Neural cell (in vitro differentiated cells): Measurements from ENCODE around the gene EYA4. TPM values are rescaled to one million over a fixed set of nuclear protein-coding genes. Genes with fewer than 3 reads are reported as not detected.

Source experiments
- H2AFZ ChIP-seq: fragments of 200-600, 300-800 bp; sonication (generic), shearing (Covaris generic); 2 replicates; pipeline ENCODE4 v1.6.0; 2014; ENCODE audit warnings: low read depth, mild to moderate bottlenecking, antibody characterized with exemption, low read length, moderate library complexity
- H3F3A ChIP-seq: fragments of 200-600 bp; shearing (Covaris generic); 2 replicates; pipeline ENCODE4 v1.6.1; 2016; ENCODE audit warnings: mild to moderate bottlenecking, moderate library complexity, mixed read lengths, antibody characterized with exemption, low read length; ENCODE audit not compliant: insufficient read depth, poor library complexity, severe bottlenecking
- H3K27ac ChIP-seq: fragments of 200-600, 300-800 bp; sonication (generic), shearing (Covaris generic); 2 replicates; pipeline ENCODE4 v1.5.1; 2014; ENCODE audit warnings: mild to moderate bottlenecking, low read length, moderate library complexity
- H3K27me3 ChIP-seq: fragments of 300-800, 200-600 bp; sonication (generic), shearing (Covaris generic); 2 replicates; pipeline ENCODE4 v1.6.0; 2014; ENCODE audit warnings: mild to moderate bottlenecking, low read depth, low read length, moderate library complexity; ENCODE audit not compliant: insufficient read depth
- H3K36me3 ChIP-seq: fragments of 300-800, 200-600 bp; sonication (generic), shearing (Covaris generic); 2 replicates; pipeline ENCODE4 v1.5.1; 2014; ENCODE audit warnings: mild to moderate bottlenecking, antibody characterized with exemption, low read length, moderate library complexity; ENCODE audit not compliant: insufficient read depth
- H3K4me2 ChIP-seq: fragments of 300-800, 200-600 bp; sonication (generic), shearing (Covaris generic); 2 replicates; pipeline ENCODE4 v1.6.0; 2014; ENCODE audit warnings: mild to moderate bottlenecking, low read length
- H3K4me3 ChIP-seq: fragments of 300-800, 200-600 bp; sonication (generic), shearing (Covaris generic); 2 replicates; pipeline ENCODE4 v1.5.1; 2014; ENCODE audit warnings: mild to moderate bottlenecking, low read length, moderate library complexity
- H3K79me2 ChIP-seq: fragments of 200-600 bp; shearing (Covaris generic); replicated peaks from 2 replicates; pipeline ENCODE4 v1.6.0; 2014; ENCODE audit warnings: mild to moderate bottlenecking, low read length, moderate library complexity; ENCODE audit not compliant: insufficient read depth
- H3K9ac ChIP-seq: fragments of 300-800, 200-600 bp; sonication (generic), shearing (Covaris generic); 2 replicates; pipeline ENCODE4 v1.6.1; 2016; ENCODE audit warnings: mild to moderate bottlenecking, low read length, mixed read lengths
- H3K9me2 ChIP-seq: fragments of 200-600 bp; shearing (Covaris generic); 2 replicates; pipeline ENCODE4 v1.6.1; 2016; ENCODE audit warnings: mild to moderate bottlenecking, low read length, mixed read lengths; ENCODE audit not compliant: insufficient read depth
- H3K9me3 ChIP-seq: fragments of 200-600, 300-800 bp; sonication (generic), shearing (Covaris generic); 2 replicates; pipeline ENCODE4 v1.6.1; 2016; ENCODE audit warnings: mild to moderate bottlenecking, mixed run types, low read length, moderate library complexity, mixed read lengths
- H4K20me1 ChIP-seq: fragments of 200-600 bp; shearing (Covaris generic); 2 replicates; pipeline ENCODE4 v1.6.1; 2016; ENCODE audit warnings: mild to moderate bottlenecking, mixed run types; ENCODE audit not compliant: insufficient read depth
- CTCF ChIP-seq: fragments of 450-650 bp; IDR thresholded peaks from 2 replicates; pipeline ENCODE4 v1.5.1; 2014; ENCODE audit warnings: antibody characterized with exemption, mild to moderate bottlenecking, moderate library complexity; ENCODE audit not compliant: poor library complexity, severe bottlenecking
- EP300 ChIP-seq: fragments of 450-650 bp; conservative IDR thresholded peaks from 2 replicates; pipeline ENCODE4 v1.6.1; 2014; ENCODE audit warnings: antibody characterized with exemption, mild to moderate bottlenecking, moderate library complexity; ENCODE audit not compliant: poor library complexity, severe bottlenecking
- EZH2 ChIP-seq: fragments of 200-600, 300-800 bp; shearing (Covaris generic), sonication (generic); IDR thresholded peaks from 2 replicates; pipeline ENCODE4 v1.6.1; 2014; ENCODE audit warnings: antibody characterized with exemption, low read length, borderline replicate concordance, mild to moderate bottlenecking; ENCODE audit not compliant: insufficient read depth, poor library complexity, severe bottlenecking
- MXI1 ChIP-seq: fragments of 450-650 bp; conservative IDR thresholded peaks from 2 replicates; pipeline ENCODE4 v1.6.1; 2014; ENCODE audit warnings: antibody characterized with exemption, mild to moderate bottlenecking; ENCODE audit not compliant: poor library complexity, severe bottlenecking
- POLR2AphosphoS5 ChIP-seq: IDR thresholded peaks from 2 replicates; pipeline ENCODE4 v1.6.1; 2012
- RAD21 ChIP-seq: fragments of 450-650 bp; conservative IDR thresholded peaks from 2 replicates; pipeline ENCODE4 v1.6.1; 2014; ENCODE audit warnings: antibody characterized with exemption, mild to moderate bottlenecking, moderate library complexity
- REST ChIP-seq: IDR thresholded peaks from 2 replicates; pipeline ENCODE4 v1.6.1; 2012; ENCODE audit warnings: borderline replicate concordance
- SMC3 ChIP-seq: fragments of 450-650 bp; conservative IDR thresholded peaks from 2 replicates; pipeline ENCODE4 v1.6.1; 2014; ENCODE audit warnings: antibody characterized with exemption, mild to moderate bottlenecking, moderate library complexity; ENCODE audit not compliant: poor library complexity
- TAF1 ChIP-seq: IDR thresholded peaks from 2 replicates; pipeline ENCODE4 v1.6.1; 2012; ENCODE audit warnings: low read depth
- polyA plus RNA-seq: library from polyadenylated mRNA; depleted of rRNA; stranded (reverse); fragments of >200 nt; gene quantifications from 2 replicates; pipeline ENCODE4 v1.2.3, GENCODE V29; 2014

The EYA4 gene
- polyA plus RNA-seq, 1 donor from 2014 or later = 2.6 TPM

- no peak for TF ChIP-seq REST
Observed at GRCh38 chr6:133376743-133377142, 135.6 kb downstream of the EYA4 start (continued).

- Histone ChIP-seq H3K27ac (no peak overlapping the region), H3K4me2 (no peak overlapping the region), H3K9me3 (no peaks in the 10 kb centered on the region), H3K27me3 (no peaks in the 10 kb centered on the region), H3F3A (no peaks in the 10 kb centered on the region), H3K9me2 (no peaks in the 10 kb centered on the region), H3K9ac (no peak overlapping the region), H4K20me1 (no peaks in the 10 kb centered on the region), H3K79me2 (no peaks in the 10 kb centered on the region), H2AFZ (no peak overlapping the region), H3K36me3 (no peaks in the 10 kb centered on the region), H3K4me3 (no peak overlapping the region)
- TF ChIP-seq POLR2AphosphoS5 (no peak), TAF1 (no peak)
Observed at GRCh38 chr6:133377219-133377618, 136.1 kb downstream of the EYA4 start.

GRCh38 chr6:133380047-133380446 lies 138.9 kb downstream of the EYA4 start:
- H3K9me3 ChIP-seq = no peaks in the 10 kb centered on the region
- H3F3A ChIP-seq = no peaks in the 10 kb centered on the region
- H3K79me2 ChIP-seq = no peaks in the 10 kb centered on the region
- H3K4me3 ChIP-seq = no peak overlapping the region
- H3K27ac ChIP-seq = no peak overlapping the region
- H3K4me2 ChIP-seq = no peak overlapping the region
- no peaks in the 10 kb centered on the region for H3K27me3 ChIP-seq
- no peaks in the 10 kb centered on the region for H3K9me2 ChIP-seq
- no peak overlapping the region for H2AFZ ChIP-seq
- H3K36me3 ChIP-seq = no peaks in the 10 kb centered on the region
- H3K9ac ChIP-seq = no peak overlapping the region
- no peak for TF ChIP-seq EZH2
- no peak for TF ChIP-seq SMC3
- no peak for TF ChIP-seq REST
- no peak for TF ChIP-seq CTCF
- TF ChIP-seq EP300 = no peak
- TF ChIP-seq POLR2AphosphoS5 = no peak
- TF ChIP-seq MXI1 = no peak
- no peak for TF ChIP-seq RAD21
- TF ChIP-seq TAF1 = no peak
- no peaks in the 10 kb centered on the region for H4K20me1 ChIP-seq
